DMS153 treated with DMSO at 0.1 percent for 48 hours (cell line): ENCODE measurements around the gene SERP1.

ENCODE experiments used
- DNase-seq: peaks from one replicate; lab custom pipeline; 2025; ENCODE audit not compliant: unreplicated experiment; lab: John Stamatoyannopoulos, UW

The SERP1 gene

DNA sequence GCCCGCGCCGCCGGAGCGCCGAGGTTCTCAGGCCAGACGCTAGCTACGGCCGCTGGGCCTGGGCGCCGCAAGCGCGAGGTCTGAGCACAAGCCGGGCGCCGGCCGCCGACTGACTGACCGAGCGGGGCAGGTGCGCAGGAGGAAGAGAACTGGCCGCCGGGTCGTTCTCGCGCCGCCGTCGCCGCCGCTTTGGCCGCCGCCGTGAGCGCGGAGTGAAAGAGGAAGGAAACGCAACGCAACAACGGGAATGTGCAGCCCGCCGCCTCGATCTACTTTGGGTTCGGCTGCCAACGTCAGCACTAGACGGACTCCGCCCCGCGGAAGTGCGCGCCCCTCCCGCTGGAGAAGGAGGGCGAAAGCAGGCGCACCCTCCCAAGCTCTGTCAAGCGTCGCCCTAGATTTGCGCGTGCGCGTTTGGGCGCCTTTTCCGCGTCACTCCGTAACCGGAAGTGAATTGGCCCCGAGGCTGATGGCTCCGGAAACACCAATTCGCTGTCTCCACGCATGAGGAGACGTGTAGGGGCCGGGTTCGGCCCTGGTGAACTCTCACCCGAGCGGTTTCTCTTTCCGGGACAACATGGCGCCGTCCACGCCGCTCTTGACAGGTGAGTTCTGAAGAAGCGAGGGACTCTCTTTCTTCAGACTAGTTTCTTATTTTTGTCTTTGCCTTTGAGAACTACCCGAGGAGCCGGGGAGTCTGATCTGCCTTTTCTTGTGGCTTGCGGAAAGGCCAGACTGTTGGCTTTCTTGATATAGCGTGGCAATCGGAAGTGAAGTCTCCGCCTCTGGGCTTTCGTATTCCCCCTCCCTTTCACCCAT lies at the start of gene SERP1, which contains the start of gene EIF2A:
Gene SERP1, minus strand, starts transcription at position 271 of the 819 bp plus-strand sequence. CDS start 361 bp downstream, outside the sequence.
Gene EIF2A, plus strand, starts transcription at position 562 of the 819 bp plus-strand sequence. Its CDS starts 16 bp downstream, at position 578.
- DNase-seq: peak; percentile 96

GRCh38 chr3:150594150-150594549 lies 47.9 kb upstream of the SERP1 start:
- DNase-seq: no peak

DNA sequence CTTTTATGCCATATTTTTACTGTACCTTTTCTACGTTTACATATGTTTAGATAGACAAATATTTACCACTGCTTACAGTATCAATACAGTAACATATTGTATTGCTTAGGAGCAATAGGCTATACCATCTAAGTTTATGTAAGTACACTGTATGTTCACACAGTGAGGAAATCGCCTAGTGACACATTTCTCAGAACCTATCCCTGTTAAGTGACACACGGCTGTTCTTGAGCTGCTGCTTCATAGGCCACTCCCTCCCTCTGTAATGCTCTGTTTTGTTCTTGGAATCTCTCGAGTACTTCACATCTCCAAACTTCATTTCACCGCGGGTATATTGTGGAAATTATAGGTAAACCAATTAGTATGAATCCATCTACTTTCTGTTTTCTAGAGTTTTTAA lies 43.5 kb upstream of the SERP1 start:
- no peak for DNase-seq

GRCh38 chr3:150588027-150588830 lies 41.9 kb upstream of the SERP1 start:
- DNase-seq: no peak

DNA sequence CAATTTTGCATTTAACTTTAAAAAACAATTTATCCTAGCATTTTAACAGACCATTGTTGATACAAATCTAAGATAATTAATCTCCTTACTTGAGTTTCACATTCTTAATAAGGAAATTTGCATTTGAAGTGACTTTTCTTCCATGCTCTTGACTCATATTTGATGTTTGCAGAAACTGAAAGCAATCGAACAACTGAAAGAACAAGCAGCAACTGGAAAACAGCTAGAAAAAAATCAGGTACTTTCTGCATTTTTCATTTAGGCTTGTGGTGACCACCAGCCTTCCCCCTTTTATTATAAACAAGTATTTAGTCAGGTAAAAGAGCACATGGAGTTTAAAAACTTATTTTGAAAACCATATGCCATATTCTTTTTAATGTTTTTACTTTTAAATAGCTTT lies 36.7 kb upstream of the SERP1 start:
- DNase-seq: no peak

- DNase-seq: no peak
These were observed 36.3 kb upstream of the SERP1 start for GRCh38 chr3:150582620-150583019.

- no peak for DNase-seq
These were observed 34.9 kb upstream of the SERP1 start for GRCh38 chr3:150581174-150581573.

- no peak for DNase-seq
These were observed 31.6 kb upstream of the SERP1 start for GRCh38 chr3:150577855-150578254.

DNA sequence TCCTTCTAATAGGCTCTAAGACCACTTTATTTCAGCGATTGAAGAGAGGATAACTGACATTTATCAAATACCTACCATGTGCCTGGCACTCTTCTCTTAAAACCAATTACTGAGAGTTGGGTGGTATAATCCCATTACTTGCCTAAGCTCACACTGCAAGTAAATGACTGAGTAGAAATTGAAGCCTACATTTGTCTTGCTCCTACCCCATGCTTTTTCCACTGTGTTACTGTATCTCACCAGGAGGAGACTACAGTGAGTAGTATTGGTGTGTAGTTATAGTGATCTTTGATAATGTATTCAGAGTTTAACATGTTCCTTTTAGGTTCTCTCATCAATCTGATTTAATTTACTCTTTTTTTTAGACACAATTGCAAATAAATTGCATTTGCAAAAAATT lies 21.0 kb upstream of the SERP1 start:
- DNase-seq: no peak

DNA sequence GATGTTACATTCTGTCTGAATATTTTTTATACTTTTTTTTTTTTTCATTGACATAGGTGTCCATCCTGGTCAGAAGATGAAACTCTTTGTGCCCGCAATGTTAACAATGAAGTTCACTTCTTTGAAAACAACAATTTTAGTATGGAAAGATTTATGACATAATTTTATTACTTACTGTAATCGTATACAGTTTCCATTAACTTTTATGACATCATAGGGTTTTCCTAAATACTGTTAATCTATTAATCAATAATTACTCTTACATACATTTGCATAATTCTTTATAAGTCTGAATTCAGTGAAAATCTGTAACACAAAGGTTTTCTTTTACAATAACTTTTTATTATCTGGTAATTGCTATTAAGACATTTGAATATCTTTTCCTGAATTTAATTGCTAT lies 17.9 kb upstream of the SERP1 start:
- no peak for DNase-seq

GRCh38 chr3:150557725-150558124 lies 11.4 kb upstream of the SERP1 start:
- no peak for DNase-seq

- DNase-seq: no peak
These were observed 10.5 kb upstream of the SERP1 start for GRCh38 chr3:150556792-150557191.

GRCh38 chr3:150555859-150556436 lies 9.7 kb upstream of the SERP1 start:
- no peak for DNase-seq

DNA sequence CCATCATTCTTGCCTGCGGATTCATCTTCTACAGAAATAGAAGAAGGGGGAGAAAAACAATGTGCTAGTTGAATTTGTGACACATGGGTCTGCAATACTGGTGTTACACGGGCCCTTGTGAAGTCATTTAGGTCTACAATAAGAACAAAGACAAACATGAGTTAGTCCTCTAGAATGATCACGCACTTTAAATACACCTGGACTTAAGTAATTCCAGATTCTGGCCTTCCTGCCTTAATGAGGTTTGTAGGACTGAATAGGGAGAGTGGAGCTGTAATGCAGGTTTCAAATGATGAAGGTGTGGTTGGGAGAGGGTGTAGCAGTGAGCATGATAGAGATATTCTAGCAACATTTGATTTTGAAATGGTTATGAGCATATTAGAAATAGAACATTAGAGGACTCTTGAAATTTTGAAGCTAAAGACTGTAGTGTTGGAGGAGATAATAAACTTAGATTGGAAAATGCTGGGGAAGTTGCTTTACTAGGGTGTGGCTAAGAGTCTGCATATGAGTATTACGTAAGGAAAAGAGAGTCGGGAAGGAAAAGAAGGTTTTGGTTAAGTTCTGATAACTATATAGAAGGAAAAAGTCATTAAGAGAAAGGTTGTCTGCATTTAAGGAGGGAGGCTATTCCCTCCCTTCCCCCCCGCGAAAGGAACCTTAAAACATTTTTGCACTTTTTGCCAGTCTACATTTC lies 897 bp upstream of the SERP1 start:
- no peak for DNase-seq

DNA sequence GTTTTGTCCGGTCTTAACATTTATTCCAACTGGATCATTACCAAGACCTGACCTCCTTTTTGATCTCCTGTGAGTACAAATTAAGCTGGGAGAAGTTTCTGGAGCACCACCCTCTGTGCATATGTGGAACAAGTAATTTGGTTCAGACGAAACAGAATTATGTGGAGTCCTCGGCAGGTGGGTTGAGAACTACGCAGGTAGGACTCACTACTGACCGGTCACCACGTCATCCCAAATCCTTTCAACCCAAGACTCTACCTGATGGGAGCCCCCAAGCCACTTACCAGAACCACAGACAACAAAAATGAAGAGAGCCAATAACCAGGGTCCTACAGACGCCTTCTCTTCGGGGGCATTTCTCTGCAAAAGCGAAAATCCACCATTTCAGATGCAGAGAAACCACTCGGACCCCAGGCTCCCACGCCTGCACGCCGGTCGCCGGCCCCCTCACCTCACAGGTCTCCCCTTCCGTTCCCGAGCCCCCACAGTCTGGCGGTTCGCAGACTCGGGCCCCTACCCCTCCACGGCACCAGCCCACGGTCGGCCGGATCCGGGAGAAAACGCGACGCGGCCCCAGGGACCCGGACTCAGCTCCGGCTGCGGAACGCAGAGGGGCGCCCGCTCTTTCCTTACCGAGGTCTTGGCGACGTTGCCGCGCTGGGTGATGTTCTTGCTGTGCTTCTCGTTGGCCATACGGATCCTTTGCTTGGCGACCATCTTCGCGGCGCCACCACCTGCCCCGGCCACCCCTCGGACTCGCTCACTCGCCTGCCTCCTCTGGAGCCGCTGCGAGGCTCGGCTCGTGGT lies 674 bp downstream of the SERP1 start:
- DNase-seq: no peak

- no peak for DNase-seq
These were observed 1.6 kb downstream of the SERP1 start for GRCh38 chr3:150544726-150545125.

GRCh38 chr3:150544041-150544440 lies 2.3 kb downstream of the SERP1 start:
- DNase-seq: no peak

- no peak for DNase-seq
These were observed 2.8 kb downstream of the SERP1 start for GRCh38 chr3:150543531-150543930.

- DNase-seq: no peak
These were observed 3.2 kb downstream of the SERP1 start for GRCh38 chr3:150543128-150543527.

- no peak for DNase-seq
These were observed 5.3 kb downstream of the SERP1 start for GRCh38 chr3:150540991-150541390.
